ENCODE results near the gene SLC6A6. TPM values are rescaled to one million over a fixed set of nuclear protein-coding genes. Genes with fewer than 3 reads are reported as not detected.
A peak's percentile ranks its signal among the peaks of the same experiment; 100 is the strongest.

SLC6A6 gene
- total and polyA plus RNA-seq, 10 donors, result 3.4 to 150 (median 104) TPM

DNA sequence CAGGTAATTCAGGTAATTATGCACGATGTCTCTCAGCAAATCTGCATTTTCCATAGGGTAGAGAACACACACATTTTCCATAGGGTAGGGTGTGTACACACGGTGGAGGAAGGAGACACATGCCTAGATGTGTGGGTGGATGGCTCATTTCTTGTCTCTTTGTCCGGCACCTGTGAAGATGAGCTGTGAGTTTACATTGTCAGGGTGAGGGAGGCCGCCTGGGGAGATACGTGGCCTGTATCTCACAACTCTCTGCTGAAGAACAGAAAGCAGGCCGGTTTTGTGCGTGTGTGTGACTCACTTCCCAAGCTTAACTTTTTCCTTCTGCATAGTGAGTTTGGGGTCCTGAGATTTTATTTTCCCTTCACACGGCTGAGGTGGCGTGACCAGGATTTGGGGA is 60.3 kb downstream of the SLC6A6 start:
- TF ChIP-seq POLR2AphosphoS5 (IDR thresholded peaks at IDR 0.05) (no peak), POLR2A (IDR thresholded peaks at IDR 0.05) (no peak)
- TF ChIP-seq, protein P1, sequence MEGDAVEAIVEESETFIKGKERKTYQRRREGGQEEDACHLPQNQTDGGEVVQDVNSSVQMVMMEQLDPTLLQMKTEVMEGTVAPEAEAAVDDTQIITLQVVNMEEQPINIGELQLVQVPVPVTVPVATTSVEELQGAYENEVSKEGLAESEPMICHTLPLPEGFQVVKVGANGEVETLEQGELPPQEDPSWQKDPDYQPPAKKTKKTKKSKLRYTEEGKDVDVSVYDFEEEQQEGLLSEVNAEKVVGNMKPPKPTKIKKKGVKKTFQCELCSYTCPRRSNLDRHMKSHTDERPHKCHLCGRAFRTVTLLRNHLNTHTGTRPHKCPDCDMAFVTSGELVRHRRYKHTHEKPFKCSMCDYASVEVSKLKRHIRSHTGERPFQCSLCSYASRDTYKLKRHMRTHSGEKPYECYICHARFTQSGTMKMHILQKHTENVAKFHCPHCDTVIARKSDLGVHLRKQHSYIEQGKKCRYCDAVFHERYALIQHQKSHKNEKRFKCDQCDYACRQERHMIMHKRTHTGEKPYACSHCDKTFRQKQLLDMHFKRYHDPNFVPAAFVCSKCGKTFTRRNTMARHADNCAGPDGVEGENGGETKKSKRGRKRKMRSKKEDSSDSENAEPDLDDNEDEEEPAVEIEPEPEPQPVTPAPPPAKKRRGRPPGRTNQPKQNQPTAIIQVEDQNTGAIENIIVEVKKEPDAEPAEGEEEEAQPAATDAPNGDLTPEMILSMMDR (IDR thresholded peaks at IDR 0.05 in 8 of 11, conservative IDR thresholded peaks at IDR 0.05 in 3 of 11), result no peak
- peak overlapping the region in 3 of 8 donors; percentile 22 to 47 (median 24) for H3K27ac ChIP-seq
- intact Hi-C loops (cut with DNase I; ENCODE audit: low total_unique reads), result loop anchor here (10.0 kb wide), 1 partner anchor 568 kb away; no protein-coding TSS in a partner anchor
- H3K9me3 ChIP-seq, result no peaks in the 10 kb centered on the region
- no peaks in the 10 kb centered on the region for H3K27me3 ChIP-seq (replicated peaks in 1 of 7)
- peaks cover 0 to 43% (median 22%) of the 10 kb centered on the region in 6 donors for H3K4me1 ChIP-seq
- H3K4me3 ChIP-seq, result no peak overlapping the region
- peaks cover 0 to 100% (median 79%) of the 10 kb centered on the region in 6 donors for H3K36me3 ChIP-seq
- DNase-seq, result no peak
- 80 to 93% (median 87%) methylated on average over 9 of the region's 9 CpGs for WGBS, 5 donors

- H3K27ac ChIP-seq, result peak overlapping the region in 5 of 8 donors; percentile 5 to 47 (median 22)
- no peak overlapping the region for H3K4me3 ChIP-seq
- H3K4me1 ChIP-seq, result peaks cover 0 to 43% (median 22%) of the 10 kb centered on the region in 6 donors
- DNase-seq, result no peak
- peaks cover 0 to 100% (median 78%) of the 10 kb centered on the region in 6 donors for H3K36me3 ChIP-seq
- H3K27me3 ChIP-seq (replicated peaks in 1 of 7), result no peaks in the 10 kb centered on the region
- TF ChIP-seq POLR2A (IDR thresholded peaks at IDR 0.05), result no peak
- TF ChIP-seq, protein P1 (IDR thresholded peaks at IDR 0.05 in 8 of 11, conservative IDR thresholded peaks at IDR 0.05 in 3 of 11), result no peak
- peak in 2 of 3 donors; percentile 5 to 57 for TF ChIP-seq POLR2AphosphoS5 (IDR thresholded peaks at IDR 0.05)
- no peaks in the 10 kb centered on the region for H3K9me3 ChIP-seq
- 72 to 89% (median 81%) methylated on average over 26 of the region's 26 CpGs for WGBS, 5 donors
- intact Hi-C loops (cut with DNase I; ENCODE audit: low total_unique reads), result loop anchor here (10.0 kb wide), 1 partner anchor 569 kb away; no protein-coding TSS in a partner anchor
These were observed 61.1 kb downstream of the SLC6A6 start for GRCh38 chr3:14463330-14464140.

DNA sequence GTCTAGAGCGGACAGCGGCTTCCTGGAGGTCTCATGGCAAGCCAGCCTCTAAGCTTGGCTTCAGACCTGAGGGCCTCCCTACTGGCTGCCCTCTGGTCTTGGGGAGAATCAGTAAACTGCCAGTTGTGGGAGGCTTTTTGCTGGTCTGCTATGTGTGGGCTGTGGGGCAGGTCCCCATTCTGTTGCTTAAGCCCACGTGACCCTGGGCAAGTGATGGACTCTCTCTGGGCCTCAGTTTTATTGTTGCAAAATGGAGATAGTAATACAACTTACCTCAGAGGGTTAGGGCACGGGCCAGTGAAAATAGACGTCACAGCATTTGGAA is 61.7 kb downstream of the SLC6A6 start:
- Histone ChIP-seq H3K27me3 (replicated peaks in 1 of 7) (no peaks in the 10 kb centered on the region), H3K27ac (peak overlapping the region in 5 of 8 donors; percentile 5 to 47 (median 22)), H3K9me3 (no peaks in the 10 kb centered on the region), H3K4me1 (peaks cover 0 to 43% (median 22%) of the 10 kb centered on the region in 6 donors), H3K4me3 (no peak overlapping the region), H3K36me3 (peaks cover 0 to 100% (median 80%) of the 10 kb centered on the region in 6 donors)
- TF ChIP-seq POLR2A (IDR thresholded peaks at IDR 0.05) (no peak), POLR2AphosphoS5 (IDR thresholded peaks at IDR 0.05) (no peak)
- TF ChIP-seq, protein P1 (IDR thresholded peaks at IDR 0.05 in 8 of 11, conservative IDR thresholded peaks at IDR 0.05 in 3 of 11), result no peak
- WGBS, 5 donors, result 76 to 90% (median 88%) methylated on average over 5 of the region's 5 CpGs
- DNase-seq, result no peak
- intact Hi-C loops (cut with DNase I; ENCODE audit: low total_unique reads), result loop anchor here (10.0 kb wide), 1 partner anchor 569 kb away; no protein-coding TSS in a partner anchor

DNA sequence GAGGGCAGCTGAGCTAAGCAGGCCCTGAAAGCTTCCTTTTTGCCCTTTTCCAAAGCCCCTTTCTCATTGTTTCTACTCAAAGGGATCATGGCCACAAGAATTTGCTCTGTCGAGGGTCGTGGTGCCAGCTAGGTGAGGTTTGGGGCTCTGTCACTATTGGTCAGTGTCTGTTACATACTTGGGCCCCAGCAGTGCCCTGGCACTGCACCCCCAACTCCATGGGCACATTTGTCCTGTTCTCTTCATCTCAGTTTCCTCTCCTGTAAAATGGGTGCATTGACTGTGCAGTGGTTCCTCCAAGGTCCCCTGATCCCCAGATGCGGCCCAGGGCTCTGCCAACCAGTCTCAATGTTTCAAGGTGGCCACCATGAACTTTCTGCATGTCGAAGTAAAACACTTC is 62.1 kb downstream of the SLC6A6 start:
- TF ChIP-seq POLR2A (IDR thresholded peaks at IDR 0.05) (no peak), POLR2AphosphoS5 (IDR thresholded peaks at IDR 0.05) (no peak)
- TF ChIP-seq, protein P1 (IDR thresholded peaks at IDR 0.05 in 8 of 11, conservative IDR thresholded peaks at IDR 0.05 in 3 of 11), result no peak
- Histone ChIP-seq H3K27me3 (replicated peaks in 1 of 7) (no peaks in the 10 kb centered on the region), H3K4me3 (no peak overlapping the region), H3K4me1 (peaks cover 0 to 43% (median 22%) of the 10 kb centered on the region in 6 donors), H3K9me3 (no peaks in the 10 kb centered on the region), H3K27ac (peak overlapping the region in 1 of 8 donors; percentile 47), H3K36me3 (peaks cover 0 to 100% (median 80%) of the 10 kb centered on the region in 6 donors)
- no peak for DNase-seq
- WGBS, 5 donors, result 90 to 98% (median 93%) methylated on average over 4 of the region's 4 CpGs
- intact Hi-C loops (cut with DNase I; ENCODE audit: low total_unique reads), result loop anchor here (10.0 kb wide), 1 partner anchor 570 kb away; no protein-coding TSS in a partner anchor

All from spleen (tissue), 11 donors.